H1 (cell line): ENCODE data around the gene SLC27A4. TPM values are rescaled to one million over a fixed set of nuclear protein-coding genes. Genes with fewer than 3 reads are reported as not detected.

Experiments
- BACH1 ChIP-seq: IDR thresholded peaks from 2 replicates; pipeline ENCODE4 v1.6.1; 2012; ENCODE audit warnings: low read length, improper control_type of control experiment
- CBX5 ChIP-seq: fragments of 300-800, 300-1000 bp; sonication (generic); IDR thresholded peaks from 2 replicates; pipeline ENCODE4 v1.7.1; 2016; ENCODE audit warnings: antibody characterized with exemption, low read length, low read depth
- CHD7 ChIP-seq: fragments of 300-600 bp; sonication (generic); IDR thresholded peaks from 2 replicates; pipeline ENCODE4 v1.7.1; 2012; ENCODE audit warnings: low read length, moderate library complexity, mild to moderate bottlenecking, inconsistent platforms; ENCODE audit not compliant: insufficient replicate concordance
- CTBP2 ChIP-seq: IDR thresholded peaks from 2 replicates; pipeline ENCODE4 v1.7.0; 2011; ENCODE audit warnings: borderline replicate concordance, mild to moderate bottlenecking, moderate library complexity, mixed read lengths, low read length; ENCODE audit not compliant: insufficient read depth, insufficient read length
- EGR1 ChIP-seq: IDR thresholded peaks from 2 replicates; pipeline ENCODE4 v1.6.1; 2011; ENCODE audit warnings: low read depth, low read length, borderline replicate concordance
- GABPA ChIP-seq: IDR thresholded peaks from 2 replicates; pipeline ENCODE4 v1.6.1; 2011; ENCODE audit warnings: mild to moderate bottlenecking, low read length, moderate library complexity, borderline replicate concordance; ENCODE audit not compliant: insufficient read depth
- RAD21 ChIP-seq, 2 experiments: IDR thresholded peaks in 1 of 2; conservative IDR thresholded peaks in 1 of 2; 2 replicates each; pipeline ENCODE4 v1.6.1; 2011; ENCODE audit warnings: low read depth in 2 of 2, low read length in 2 of 2, improper control_type of control experiment in 1 of 2, inconsistent platforms in 1 of 2, mild to moderate bottlenecking in 1 of 2, moderate library complexity in 1 of 2
- SIX5 ChIP-seq: IDR thresholded peaks from 2 replicates; pipeline ENCODE4 v1.6.1; 2011; ENCODE audit warnings: mild to moderate bottlenecking, low read depth, low read length
- SP1 ChIP-seq: IDR thresholded peaks from 2 replicates; pipeline ENCODE4 v1.6.1; 2011; ENCODE audit warnings: low read depth, low read length
- USF2 ChIP-seq: IDR thresholded peaks from 2 replicates; pipeline ENCODE4 v1.6.1; 2011; ENCODE audit warnings: low read length, improper control_type of control experiment
- YY1 ChIP-seq: IDR thresholded peaks from 2 replicates; pipeline ENCODE4 v1.6.1; 2011; ENCODE audit warnings: low read depth, mild to moderate bottlenecking, low read length
- polyA plus RNA-seq, 7 experiments: library from polyadenylated mRNA; depleted of rRNA in 3 of 7; stranded (reverse) in 5 of 7; unstranded in 2 of 7; fragments of >200 nt in 5 of 7; fragments of 200-250 nt in 2 of 7; gene quantifications; 1 replicate in 5 of 7; 2 replicates in 1 of 7; 4 replicates in 1 of 7; pipeline versions ENCODE4 v1.2.1 to v1.2.3, GENCODE V29; 2011 to 2013; ENCODE audit warnings: missing spikeins in 2 of 7, mixed read lengths in 2 of 7
- total RNA-seq: library from RNA; stranded (reverse); fragmentation: NEBNext Ultra II Directional; extraction: Animal tissue kit (Norgen Biotek cat#: 25700); gene quantifications from 2 replicates; pipeline ENCODE4 v1.2.1, GENCODE V29; 2021

The SLC27A4 gene
- total and polyA plus RNA-seq, 2 of the 8 experiments (the other 6 are each of a cell fraction or from before 2014, with no cell fraction given) = 14.9 to 20.5 TPM

GRCh38 chr9:128358090-128358489 is 17.8 kb downstream of the SLC27A4 start (continued):
- no peak for TF ChIP-seq CHD7
- no peak for TF ChIP-seq SP1
- TF ChIP-seq RAD21 (IDR thresholded peaks at IDR 0.05 in 1 of 2, conservative IDR thresholded peaks at IDR 0.05 in 1 of 2; ENCODE audit: low read depth in 2 of 2, low read length in 2 of 2) = no peak
- TF ChIP-seq CTBP2 = no peak
- no peak for TF ChIP-seq USF2
- no peak for TF ChIP-seq BACH1
- TF ChIP-seq GABPA = no peak
- TF ChIP-seq SIX5 = no peak
- TF ChIP-seq EGR1 = no peak
- no peak for TF ChIP-seq CBX5
- no peak for TF ChIP-seq YY1
